ENCODE measurements around the gene NID2. TPM values are rescaled to one million over a fixed set of nuclear protein-coding genes. Genes with fewer than 3 reads are reported as not detected.

Gene NID2
- total RNA-seq, 2 experiments from 2014 or later: 0.30 to 0.33 TPM

GRCh38 chr14:52094546-52095271, 25.9 kb upstream of the NID2 start:
- H3K9me3 Mint-ChIP-seq: no peaks in the 10 kb centered on the region
- no peaks in the 10 kb centered on the region for H3K4me1 Mint-ChIP-seq
- H3K27ac Mint-ChIP-seq: no peak overlapping the region
- peaks cover 36% of the 10 kb centered on the region for H3K27me3 Mint-ChIP-seq
- no peaks in the 10 kb centered on the region for H3K36me3 Mint-ChIP-seq (ENCODE audit: low read depth)
- H3K4me3 Mint-ChIP-seq: no peak overlapping the region
- POLR2A ChIA-PET: no interaction called here
- CTCF ChIA-PET: no interaction called here
- no peak for DNase-seq

- H3K9me3 Mint-ChIP-seq: peaks cover 2% of the 10 kb centered on the region
- H3K27ac Mint-ChIP-seq: no peak overlapping the region
- no peak for DNase-seq
- CTCF ChIA-PET: interaction anchor here (0.7 kb wide), 1 partner anchor 643 kb away, joined by 3 read pairs; no protein-coding TSS in a partner anchor
- H3K27me3 Mint-ChIP-seq: peaks cover 33% of the 10 kb centered on the region
- no peaks in the 10 kb centered on the region for H3K4me1 Mint-ChIP-seq
- H3K4me3 Mint-ChIP-seq: no peak overlapping the region
- POLR2A ChIA-PET: no interaction called here
- H3K36me3 Mint-ChIP-seq (ENCODE audit: low read depth): no peaks in the 10 kb centered on the region
Measured at GRCh38 chr14:52091928-52092327, 23.1 kb upstream of the NID2 start.

DNA sequence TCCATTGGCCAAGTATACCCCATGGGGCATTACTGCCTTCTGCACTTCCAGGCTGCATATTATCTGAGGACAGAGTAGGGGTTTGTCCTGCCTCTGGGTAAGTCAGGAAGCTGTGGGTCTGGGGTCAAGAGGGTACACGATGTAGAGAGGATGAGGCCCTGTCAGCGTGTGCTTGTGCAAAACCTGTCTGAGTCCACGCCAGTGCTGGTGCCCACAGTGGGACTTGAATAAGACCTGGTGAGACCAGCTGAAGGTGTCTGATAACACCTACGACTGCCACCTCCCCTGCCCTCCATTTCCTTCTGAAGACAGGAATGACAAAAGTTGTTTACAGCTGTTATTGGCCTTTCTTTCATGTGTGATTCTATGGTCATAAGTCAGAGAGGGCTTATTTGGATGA, 22.1 kb upstream of the NID2 start:
- no peak overlapping the region for H3K4me3 Mint-ChIP-seq
- H3K27me3 Mint-ChIP-seq: peaks cover 30% of the 10 kb centered on the region
- DNase-seq: no peak
- H3K27ac Mint-ChIP-seq: no peak overlapping the region
- POLR2A ChIA-PET: no interaction called here
- CTCF ChIA-PET: no interaction called here
- no peaks in the 10 kb centered on the region for H3K4me1 Mint-ChIP-seq
- no peaks in the 10 kb centered on the region for H3K36me3 Mint-ChIP-seq (ENCODE audit: low read depth)
- H3K9me3 Mint-ChIP-seq: peaks cover 2% of the 10 kb centered on the region

GRCh38 chr14:52089218-52089617, 20.4 kb upstream of the NID2 start:
- no peak overlapping the region for H3K4me3 Mint-ChIP-seq
- DNase-seq: no peak
- H3K27ac Mint-ChIP-seq: no peak overlapping the region
- no peaks in the 10 kb centered on the region for H3K36me3 Mint-ChIP-seq (ENCODE audit: low read depth)
- H3K9me3 Mint-ChIP-seq: peaks cover 8% of the 10 kb centered on the region
- H3K4me1 Mint-ChIP-seq: no peaks in the 10 kb centered on the region
- ChIA-PET CTCF (interaction anchor here (0.6 kb wide), 1 partner anchor 98 kb away, joined by 3 read pairs; no protein-coding TSS in a partner anchor), POLR2A (no interaction called here)
- peaks cover 37% of the 10 kb centered on the region for H3K27me3 Mint-ChIP-seq

GRCh38 chr14:52086711-52087110, 17.9 kb upstream of the NID2 start:
- Mint-ChIP-seq H3K4me3 (no peak overlapping the region), H3K27me3 (peaks cover 39% of the 10 kb centered on the region), H3K36me3 (ENCODE audit: low read depth) (no peaks in the 10 kb centered on the region), H3K9me3 (peaks cover 8% of the 10 kb centered on the region), H3K4me1 (no peaks in the 10 kb centered on the region), H3K27ac (no peak overlapping the region)
- no peak for DNase-seq
- CTCF ChIA-PET: interaction anchor here (0.6 kb wide), 1 partner anchor 1513 kb away, joined by 3 read pairs; no protein-coding TSS in a partner anchor
- POLR2A ChIA-PET: no interaction called here

GRCh38 chr14:52082903-52083302, 14.0 kb upstream of the NID2 start:
- no peaks in the 10 kb centered on the region for H3K4me1 Mint-ChIP-seq
- no peak for DNase-seq
- peaks cover 6% of the 10 kb centered on the region for H3K9me3 Mint-ChIP-seq
- no peak overlapping the region for H3K27ac Mint-ChIP-seq
- CTCF ChIA-PET: no interaction called here
- peaks cover 45% of the 10 kb centered on the region for H3K27me3 Mint-ChIP-seq
- H3K36me3 Mint-ChIP-seq (ENCODE audit: low read depth): no peaks in the 10 kb centered on the region
- POLR2A ChIA-PET: no interaction called here
- H3K4me3 Mint-ChIP-seq: no peak overlapping the region

DNA sequence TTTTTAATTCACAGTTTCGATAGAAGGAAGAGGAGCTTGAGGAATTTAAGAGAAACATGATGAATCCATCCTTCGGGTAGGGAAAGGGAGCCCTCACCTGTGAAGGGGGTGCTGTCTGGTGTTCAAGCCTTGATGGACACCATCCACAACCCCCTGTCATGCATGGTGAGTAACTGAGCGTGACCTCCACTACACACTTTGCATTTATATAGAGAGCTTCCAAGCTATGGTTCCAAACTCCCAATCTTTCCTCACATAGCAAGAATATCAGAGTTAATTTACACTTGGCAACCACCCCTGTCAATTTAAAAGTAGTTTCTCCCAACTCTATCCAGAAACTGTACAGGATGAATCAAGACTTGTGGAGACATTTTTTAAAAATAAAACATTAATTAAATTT, 13.1 kb upstream of the NID2 start:
- POLR2A ChIA-PET: no interaction called here
- H3K27me3 Mint-ChIP-seq: peaks cover 47% of the 10 kb centered on the region
- no peaks in the 10 kb centered on the region for H3K4me1 Mint-ChIP-seq
- H3K36me3 Mint-ChIP-seq (ENCODE audit: low read depth): no peaks in the 10 kb centered on the region
- H3K4me3 Mint-ChIP-seq: no peak overlapping the region
- no peak overlapping the region for H3K27ac Mint-ChIP-seq
- CTCF ChIA-PET: interaction anchor here (1.7 kb wide), 1 partner anchor 21 kb away, joined by 4 read pairs; no protein-coding TSS in a partner anchor
- DNase-seq: no peak
- peaks cover 6% of the 10 kb centered on the region for H3K9me3 Mint-ChIP-seq

- no peak overlapping the region for H3K27ac Mint-ChIP-seq
- peaks cover 46% of the 10 kb centered on the region for H3K27me3 Mint-ChIP-seq
- DNase-seq: no peak
- ChIA-PET CTCF (interaction anchor here (0.8 to 1.7 kb wide), 2 partner anchors 10 to 22 kb away, joined by 3 to 4 read pairs; no protein-coding TSS in a partner anchor), POLR2A (no interaction called here)
- no peaks in the 10 kb centered on the region for H3K36me3 Mint-ChIP-seq (ENCODE audit: low read depth)
- no peaks in the 10 kb centered on the region for H3K4me1 Mint-ChIP-seq
- H3K9me3 Mint-ChIP-seq: peaks cover 6% of the 10 kb centered on the region
- H3K4me3 Mint-ChIP-seq: no peak overlapping the region
Measured at GRCh38 chr14:52080808-52081755, 12.2 kb upstream of the NID2 start.

GRCh38 chr14:52080158-52080800, 11.4 kb upstream of the NID2 start:
- ChIA-PET CTCF (interaction anchor here (0.6 to 1.7 kb wide), 3 partner anchors 9 to 699 kb away, joined by 3 to 4 read pairs (median 3); no protein-coding TSS in a partner anchor), POLR2A (no interaction called here)
- H3K36me3 Mint-ChIP-seq (ENCODE audit: low read depth): no peaks in the 10 kb centered on the region
- no peak for DNase-seq
- H3K4me1 Mint-ChIP-seq: no peaks in the 10 kb centered on the region
- H3K27ac Mint-ChIP-seq: no peak overlapping the region
- peaks cover 4% of the 10 kb centered on the region for H3K9me3 Mint-ChIP-seq
- H3K27me3 Mint-ChIP-seq: peaks cover 38% of the 10 kb centered on the region
- H3K4me3 Mint-ChIP-seq: no peak overlapping the region

DNA sequence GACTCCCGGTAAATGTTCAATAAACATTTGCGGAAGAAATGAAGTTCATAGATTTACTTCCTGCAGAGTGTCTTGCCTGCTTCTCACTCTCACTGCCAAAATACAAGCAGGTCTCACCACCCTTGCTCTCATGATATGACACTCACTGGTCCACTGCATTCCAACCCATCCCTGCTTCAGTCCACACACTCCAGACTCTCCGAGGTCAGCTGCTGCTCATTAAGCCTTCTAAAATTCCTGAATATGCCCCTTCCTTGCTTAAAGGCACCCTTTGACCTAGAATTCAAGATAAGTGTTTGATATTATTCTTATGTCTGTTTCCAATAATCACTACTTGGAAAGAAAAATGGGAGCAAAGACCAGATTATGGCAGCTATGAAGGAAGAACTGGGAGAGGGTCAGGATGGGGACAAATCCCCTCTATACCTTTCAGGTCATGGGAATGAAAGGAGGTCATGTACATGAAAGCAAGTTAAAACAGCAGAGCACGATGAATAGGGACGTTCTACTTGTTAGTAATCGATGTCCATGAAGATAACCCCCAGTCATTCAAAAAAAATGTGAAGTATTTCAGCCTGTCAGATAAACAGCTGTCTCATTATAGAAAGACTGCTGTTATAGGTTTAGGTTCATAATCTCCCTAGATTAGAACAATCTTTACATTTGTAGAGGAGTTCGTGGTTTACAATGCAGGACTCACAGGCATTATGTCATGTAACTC, 10.5 kb upstream of the NID2 start:
- no peaks in the 10 kb centered on the region for H3K36me3 Mint-ChIP-seq (ENCODE audit: low read depth)
- H3K27me3 Mint-ChIP-seq: peaks cover 32% of the 10 kb centered on the region
- CTCF ChIA-PET: interaction anchor here (0.6 kb wide), 1 partner anchor 698 kb away, joined by 3 read pairs; no protein-coding TSS in a partner anchor
- POLR2A ChIA-PET: no interaction called here
- H3K27ac Mint-ChIP-seq: no peak overlapping the region
- H3K9me3 Mint-ChIP-seq: peaks cover 4% of the 10 kb centered on the region
- no peak overlapping the region for H3K4me3 Mint-ChIP-seq
- no peaks in the 10 kb centered on the region for H3K4me1 Mint-ChIP-seq
- DNase-seq: no peak

GRCh38 chr14:52078721-52079120, 9.9 kb upstream of the NID2 start:
- Mint-ChIP-seq H3K27ac (no peak overlapping the region), H3K27me3 (peaks cover 34% of the 10 kb centered on the region), H3K4me3 (no peak overlapping the region), H3K4me1 (no peaks in the 10 kb centered on the region), H3K36me3 (ENCODE audit: low read depth) (no peaks in the 10 kb centered on the region), H3K9me3 (peaks cover 5% of the 10 kb centered on the region)
- no peak for DNase-seq
- ChIA-PET POLR2A (no interaction called here), CTCF (no interaction called here)

GRCh38 chr14:52078095-52078531, 9.3 kb upstream of the NID2 start:
- Mint-ChIP-seq H3K27me3 (peaks cover 33% of the 10 kb centered on the region), H3K4me1 (peaks cover 2% of the 10 kb centered on the region), H3K9me3 (peaks cover 5% of the 10 kb centered on the region), H3K36me3 (ENCODE audit: low read depth) (no peaks in the 10 kb centered on the region), H3K27ac (no peak overlapping the region), H3K4me3 (no peak overlapping the region)
- no peak for DNase-seq
- ChIA-PET POLR2A (no interaction called here), CTCF (no interaction called here)

All from activated CD4-positive, alpha-beta T cell treated with anti-CD3 and anti-CD28 coated beads, Interleukin-2, amount 10 ng/mL, durations not matched to agents 7 days and 5 days (primary cell).